Mesenchymal stem cell (in vitro differentiated cells and primary cell): Measurements from ENCODE around the gene WWOX.
A peak's percentile ranks its signal among the peaks of the same experiment; 100 is the strongest.

Experiments
- DNase-seq: peaks from one replicate; pipeline ENCODE4 v3.0.0-alpha.2; 2013
- H2AFZ ChIP-seq: one replicate; pipeline ENCODE4 v1.6.1; 2013; ENCODE audit warnings: low read depth, mild to moderate bottlenecking, control low read depth, inconsistent platforms, low read length, moderate library complexity
- H2AK5ac ChIP-seq: 2 replicates; pipeline ENCODE4 v1.6.1; 2013; ENCODE audit warnings: low read length, moderate library complexity, mild to moderate bottlenecking, inconsistent platforms; ENCODE audit not compliant: severe bottlenecking
- H2BK120ac ChIP-seq: one replicate; pipeline ENCODE4 v1.6.1; 2013; ENCODE audit warnings: low read depth, mild to moderate bottlenecking, inconsistent platforms, low read length, moderate library complexity
- H2BK12ac ChIP-seq, 2 experiments: one replicate each; pipeline ENCODE4 v1.6.1; 2013; ENCODE audit warnings: inconsistent platforms in 2 of 2, low read length in 2 of 2, mild to moderate bottlenecking in 2 of 2, moderate library complexity in 2 of 2, control low read depth in 1 of 2
- H2BK15ac ChIP-seq: one replicate; pipeline ENCODE4 v1.6.1; 2013; ENCODE audit warnings: mild to moderate bottlenecking, low read depth, inconsistent platforms; ENCODE audit not compliant: poor library complexity, severe bottlenecking
- H2BK5ac ChIP-seq: 2 replicates; pipeline ENCODE4 v1.6.1; 2013; ENCODE audit warnings: low read depth, mild to moderate bottlenecking, low read length, control low read depth, inconsistent platforms; ENCODE audit not compliant: poor library complexity, severe bottlenecking
- H3K14ac ChIP-seq, 2 experiments: one replicate each; pipeline ENCODE4 v1.6.1; 2013; ENCODE audit warnings: inconsistent platforms in 2 of 2, low read length in 2 of 2, control low read depth in 1 of 2, mild to moderate bottlenecking in 1 of 2, moderate library complexity in 1 of 2
- H3K18ac ChIP-seq, 2 experiments: one replicate each; pipeline ENCODE4 v1.6.1; 2013; ENCODE audit warnings: inconsistent platforms in 2 of 2, low read length in 2 of 2, control low read depth in 1 of 2, low read depth in 1 of 2, mild to moderate bottlenecking in 1 of 2
- H3K23ac ChIP-seq, 2 experiments: one replicate each; pipeline ENCODE4 v1.6.1; 2013; ENCODE audit warnings: inconsistent platforms in 2 of 2, low read length in 2 of 2, mild to moderate bottlenecking in 2 of 2, moderate library complexity in 2 of 2, control low read depth in 1 of 2
- H3K27ac ChIP-seq: 2 replicates; pipeline ENCODE4 v1.5.1; 2013; ENCODE audit warnings: mild to moderate bottlenecking, moderate library complexity, low read length, control low read depth, inconsistent platforms; ENCODE audit not compliant: poor library complexity, severe bottlenecking
- H3K27me3 ChIP-seq, 2 experiments: 2 replicates each; pipeline versions ENCODE4 v1.6.1 to v1.7.0; 2013; ENCODE audit warnings: low read length in 2 of 2, mild to moderate bottlenecking in 2 of 2, moderate library complexity in 2 of 2, control low read depth in 1 of 2, inconsistent platforms in 1 of 2; ENCODE audit not compliant: control insufficient read depth in 1 of 2, insufficient read depth in 1 of 2
- H3K36me3 ChIP-seq, 2 experiments: 2 replicates each; pipeline versions ENCODE4 v1.6.1 to v1.7.0; 2013; ENCODE audit warnings: low read length in 2 of 2, control low read depth in 1 of 2, inconsistent platforms in 1 of 2, low read depth in 1 of 2, mild to moderate bottlenecking in 1 of 2; ENCODE audit not compliant: insufficient read depth in 2 of 2, control insufficient read depth in 1 of 2
- H3K4ac ChIP-seq, 2 experiments: one replicate each; pipeline ENCODE4 v1.6.1; 2013; ENCODE audit warnings: inconsistent platforms in 2 of 2, low read length in 2 of 2, mild to moderate bottlenecking in 2 of 2, moderate library complexity in 2 of 2, control low read depth in 1 of 2, low read depth in 1 of 2
- H3K4me1 ChIP-seq: 2 replicates; pipeline ENCODE4 v1.6.1; 2013; ENCODE audit warnings: low read depth, low read length, control low read depth; ENCODE audit not compliant: control insufficient read depth, insufficient read depth
- H3K4me2 ChIP-seq: 2 replicates; pipeline ENCODE4 v1.6.1; 2013; ENCODE audit warnings: low read length, mild to moderate bottlenecking, inconsistent platforms; ENCODE audit not compliant: poor library complexity, severe bottlenecking
- H3K4me3 ChIP-seq, 2 experiments: 2 replicates each; pipeline versions ENCODE4 v1.5.1 to v1.7.0; 2013; ENCODE audit warnings: low read length in 2 of 2, mild to moderate bottlenecking in 2 of 2, control low read depth in 1 of 2, low read depth in 1 of 2; ENCODE audit not compliant: insufficient read depth in 1 of 2
- H3K79me1 ChIP-seq: replicated peaks from 2 replicates; pipeline ENCODE4 v1.6.1; 2013; ENCODE audit warnings: mild to moderate bottlenecking, control low read depth, low read length, inconsistent platforms; ENCODE audit not compliant: poor library complexity, severe bottlenecking
- H3K9ac ChIP-seq: 2 replicates; pipeline ENCODE4 v1.7.0; 2013; ENCODE audit warnings: mild to moderate bottlenecking, low read length, moderate library complexity
- H3K9me3 ChIP-seq: 2 replicates; pipeline ENCODE4 v1.7.0; 2013; ENCODE audit warnings: mild to moderate bottlenecking, low read length; ENCODE audit not compliant: control insufficient read depth
- H4K8ac ChIP-seq: one replicate; pipeline ENCODE4 v1.6.1; 2013; ENCODE audit warnings: inconsistent platforms, mild to moderate bottlenecking, low read length, moderate library complexity
- H4K91ac ChIP-seq: one replicate; pipeline ENCODE4 v1.6.1; 2013; ENCODE audit warnings: mild to moderate bottlenecking, low read length, inconsistent platforms
- WGBS: methylation state at CpG from one replicate; pipeline ENCODE4 v1.1.7; 2013; ENCODE audit warnings: mixed read lengths; 5-methylcytosine and 5-hydroxymethylcytosine counted together

Gene WWOX

DNA sequence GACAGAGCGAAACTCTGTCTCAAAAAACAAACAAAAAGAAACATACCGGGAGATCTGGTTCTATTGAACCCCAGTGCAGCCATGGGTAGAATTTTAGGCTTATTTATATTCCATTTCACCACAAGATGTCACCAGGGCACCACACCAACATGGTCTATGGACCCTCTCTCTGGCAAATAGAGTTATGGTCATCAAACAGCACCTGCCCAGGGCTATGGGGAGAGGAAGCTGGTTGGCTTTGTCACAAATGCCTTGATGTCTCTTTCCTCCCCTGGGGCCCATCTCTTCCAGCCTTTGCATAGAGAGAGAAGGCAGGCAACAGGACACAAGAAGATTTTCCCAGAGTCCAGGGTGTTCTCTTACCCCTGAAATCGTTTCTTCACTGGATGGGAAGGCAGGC lies 128.4 kb downstream of the WWOX start:
- no peak overlapping the region for H3K14ac ChIP-seq
- no peak overlapping the region for H2BK15ac ChIP-seq
- no peak overlapping the region for H3K9ac ChIP-seq
- H3K4ac ChIP-seq: no peak overlapping the region
- no peak overlapping the region for H2BK5ac ChIP-seq
- H2BK120ac ChIP-seq: no peak overlapping the region
- no peaks in the 10 kb centered on the region for H3K27me3 ChIP-seq
- no peaks in the 10 kb centered on the region for H3K9me3 ChIP-seq
- H3K4me2 ChIP-seq: no peak overlapping the region
- H4K8ac ChIP-seq: no peak overlapping the region
- H3K36me3 ChIP-seq: no peaks in the 10 kb centered on the region
- H2AFZ ChIP-seq: no peak overlapping the region
- no peak overlapping the region for H2BK12ac ChIP-seq
- H3K23ac ChIP-seq: no peak overlapping the region
- no peak overlapping the region for H3K4me3 ChIP-seq
- H3K4me1 ChIP-seq: peaks cover 2% of the 10 kb centered on the region
- no peak overlapping the region for H4K91ac ChIP-seq
- H3K79me1 ChIP-seq: no peaks in the 10 kb centered on the region
- H2AK5ac ChIP-seq: peak overlapping the region; percentile 78
- H3K27ac ChIP-seq: no peak overlapping the region
- WGBS: 88% methylated on average over 1 of the region's 3 CpGs
- DNase-seq: peak; percentile 19
- H3K18ac ChIP-seq: no peak overlapping the region

GRCh38 chr16:78228704-78229103 lies 129.2 kb downstream of the WWOX start:
- Histone ChIP-seq H3K9me3 (no peaks in the 10 kb centered on the region), H2AK5ac (no peak overlapping the region), H2AFZ (no peak overlapping the region), H3K9ac (no peak overlapping the region), H2BK5ac (no peak overlapping the region), H3K18ac (no peak overlapping the region), H3K79me1 (no peaks in the 10 kb centered on the region), H3K27me3 (no peaks in the 10 kb centered on the region), H3K4ac (peak overlapping the region in 1 of 2 experiments; percentile 49), H4K8ac (no peak overlapping the region), H3K4me1 (peaks cover 2% of the 10 kb centered on the region), H3K27ac (no peak overlapping the region), H2BK15ac (no peak overlapping the region), H3K14ac (no peak overlapping the region), H3K4me2 (no peak overlapping the region), H3K4me3 (no peak overlapping the region), H3K36me3 (no peaks in the 10 kb centered on the region), H2BK12ac (no peak overlapping the region), H3K23ac (no peak overlapping the region), H4K91ac (no peak overlapping the region), H2BK120ac (no peak overlapping the region)
- 90% methylated on average over 3 of the region's 4 CpGs for WGBS
- DNase-seq: no peak

DNA sequence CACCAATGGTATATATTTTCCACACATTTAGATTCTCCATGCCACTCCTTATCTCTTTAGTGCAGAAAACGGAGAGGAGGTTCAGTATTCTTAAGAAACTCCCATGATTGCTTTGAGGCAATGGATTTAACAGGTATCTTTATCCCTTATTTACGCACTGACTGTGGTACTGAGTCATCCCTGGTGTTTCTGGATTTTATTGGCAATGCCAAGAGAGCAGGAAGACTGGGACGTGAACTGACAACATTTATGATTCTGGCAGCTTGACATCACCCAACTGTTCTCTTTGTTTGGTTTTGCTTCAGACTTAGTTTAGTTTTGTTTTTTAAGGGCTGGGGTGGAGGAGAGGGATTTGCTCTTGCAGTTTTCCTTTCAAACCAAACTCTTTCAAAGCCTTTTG lies 131.4 kb downstream of the WWOX start:
- Histone ChIP-seq H3K27ac (no peak overlapping the region), H2BK5ac (no peak overlapping the region), H2BK15ac (no peak overlapping the region), H3K9me3 (no peaks in the 10 kb centered on the region), H4K91ac (no peak overlapping the region), H3K4ac (no peak overlapping the region), H3K23ac (no peak overlapping the region), H3K4me2 (no peak overlapping the region), H3K18ac (no peak overlapping the region), H3K4me1 (peaks cover 2% of the 10 kb centered on the region), H3K4me3 (no peak overlapping the region), H4K8ac (no peak overlapping the region), H2AK5ac (no peak overlapping the region), H3K79me1 (peaks cover 2% of the 10 kb centered on the region), H3K36me3 (no peaks in the 10 kb centered on the region), H3K9ac (peak overlapping the region; percentile 44), H2AFZ (no peak overlapping the region), H2BK120ac (no peak overlapping the region), H2BK12ac (no peak overlapping the region), H3K14ac (no peak overlapping the region), H3K27me3 (no peaks in the 10 kb centered on the region)
- WGBS: 49% methylated on average over 3 of the region's 3 CpGs
- peak; percentile 46 for DNase-seq

GRCh38 chr16:78235168-78235800 lies 135.8 kb downstream of the WWOX start:
- H3K79me1 ChIP-seq: peaks cover 5% of the 10 kb centered on the region
- peak overlapping the region; percentile 9 for H2AK5ac ChIP-seq
- no peak overlapping the region for H3K18ac ChIP-seq
- H3K4me2 ChIP-seq: no peak overlapping the region
- H3K4me3 ChIP-seq: no peak overlapping the region
- H4K8ac ChIP-seq: peak overlapping the region; percentile 29
- peak; percentile 68 for DNase-seq
- H4K91ac ChIP-seq: no peak overlapping the region
- H3K27me3 ChIP-seq: no peaks in the 10 kb centered on the region
- WGBS: 42% methylated on average over 9 of the region's 9 CpGs
- no peaks in the 10 kb centered on the region for H3K9me3 ChIP-seq
- H3K36me3 ChIP-seq: peaks cover 0 to 3% of the 10 kb centered on the region in 2 experiments
- H2BK12ac ChIP-seq: peak overlapping the region in 1 of 2 experiments; percentile 22
- H3K9ac ChIP-seq: no peak overlapping the region
- H3K4me1 ChIP-seq: peaks cover 3% of the 10 kb centered on the region
- H2BK15ac ChIP-seq: no peak overlapping the region
- no peak overlapping the region for H2AFZ ChIP-seq
- H3K27ac ChIP-seq: no peak overlapping the region
- H2BK5ac ChIP-seq: no peak overlapping the region
- H3K14ac ChIP-seq: no peak overlapping the region
- peak overlapping the region in 1 of 2 experiments; percentile 53 for H3K4ac ChIP-seq
- no peak overlapping the region for H3K23ac ChIP-seq
- H2BK120ac ChIP-seq: peak overlapping the region; percentile 44
